H9 (cell line): ENCODE data around the gene GAL3ST2. TPM values are rescaled to one million over a fixed set of nuclear protein-coding genes. Genes with fewer than 3 reads are reported as not detected.

Experiments used
- DNase-seq: peaks from one replicate; pipeline ENCODE4 v3.0.0-alpha.2; 2017
- H2AFZ ChIP-seq: one replicate; pipeline ENCODE4 v1.6.1; 2013; ENCODE audit warnings: mild to moderate bottlenecking, low read length, control low read depth, moderate library complexity
- H2AK5ac ChIP-seq: 2 replicates; pipeline ENCODE4 v1.6.1; 2013; ENCODE audit warnings: low read length, control low read depth, mixed read lengths; ENCODE audit not compliant: insufficient read length
- H2BK120ac ChIP-seq: one replicate; pipeline ENCODE4 v1.6.1; 2013; ENCODE audit warnings: low read depth, mild to moderate bottlenecking, low read length, control low read depth, inconsistent platforms; ENCODE audit not compliant: poor library complexity, severe bottlenecking
- H2BK12ac ChIP-seq: 2 replicates; pipeline ENCODE4 v1.6.1; 2013; ENCODE audit warnings: low read length, control low read depth, mixed read lengths, low read depth; ENCODE audit not compliant: insufficient read length
- H2BK15ac ChIP-seq: 2 replicates; pipeline ENCODE4 v1.6.1; 2013; ENCODE audit warnings: low read depth, low read length, control low read depth
- H2BK20ac ChIP-seq: one replicate; pipeline ENCODE4 v1.6.1; 2013; ENCODE audit warnings: low read depth, mild to moderate bottlenecking, low read length, control low read depth, inconsistent platforms; ENCODE audit not compliant: poor library complexity, severe bottlenecking
- H2BK5ac ChIP-seq: 2 replicates; pipeline ENCODE4 v1.6.1; 2013; ENCODE audit warnings: low read length, control low read depth, mixed read lengths; ENCODE audit not compliant: insufficient read length
- H3K14ac ChIP-seq: 2 replicates; pipeline ENCODE4 v1.6.1; 2013; ENCODE audit warnings: low read length, control low read depth; ENCODE audit not compliant: insufficient read depth
- H3K18ac ChIP-seq: 2 replicates; pipeline ENCODE4 v1.6.1; 2013; ENCODE audit warnings: low read depth, mild to moderate bottlenecking, mixed read lengths, low read length, control low read depth; ENCODE audit not compliant: insufficient read length
- H3K23ac ChIP-seq: 2 replicates; pipeline ENCODE4 v1.6.1; 2013; ENCODE audit warnings: low read length, control low read depth, mixed read lengths, low read depth; ENCODE audit not compliant: insufficient read length
- H3K23me2 ChIP-seq: 2 replicates; pipeline ENCODE4 v1.6.1; 2013; ENCODE audit warnings: low read depth, mild to moderate bottlenecking, mixed read lengths, low read length, control low read depth; ENCODE audit not compliant: insufficient read length, poor library complexity, severe bottlenecking
- H3K27ac ChIP-seq: 2 replicates; pipeline ENCODE4 v1.5.1; 2013; ENCODE audit warnings: low read length, control low read depth, mixed read lengths, low read depth; ENCODE audit not compliant: insufficient read length
- H3K27me3 ChIP-seq: 2 replicates; pipeline ENCODE4 v1.6.1; 2013; ENCODE audit warnings: low read length, control low read depth, inconsistent platforms; ENCODE audit not compliant: insufficient read depth
- H3K4ac ChIP-seq: 2 replicates; pipeline ENCODE4 v1.6.1; 2013; ENCODE audit warnings: low read depth, mild to moderate bottlenecking, control low read depth, inconsistent platforms, low read length, moderate library complexity
- H3K4me1 ChIP-seq: 2 replicates; pipeline ENCODE4 v1.6.1; 2013; ENCODE audit warnings: low read length, control low read depth, inconsistent platforms; ENCODE audit not compliant: insufficient read depth
- H3K4me2 ChIP-seq: 2 replicates; pipeline ENCODE4 v1.6.1; 2013; ENCODE audit warnings: low read length, control low read depth, mixed read lengths; ENCODE audit not compliant: insufficient read length, insufficient read depth
- H3K56ac ChIP-seq: 2 replicates; pipeline ENCODE4 v1.6.1; 2013; ENCODE audit warnings: low read depth, mild to moderate bottlenecking, mixed read lengths, low read length, control low read depth; ENCODE audit not compliant: insufficient read length
- H3K79me1 ChIP-seq: 2 replicates; pipeline ENCODE4 v1.6.1; 2013; ENCODE audit warnings: low read depth, mild to moderate bottlenecking, moderate library complexity, low read length, control low read depth, inconsistent platforms; ENCODE audit not compliant: insufficient read depth, poor library complexity, severe bottlenecking
- H3K79me2 ChIP-seq: 2 replicates; pipeline ENCODE4 v1.6.1; 2013; ENCODE audit warnings: low read length, control low read depth, inconsistent platforms; ENCODE audit not compliant: insufficient read depth
- H3K9ac ChIP-seq: 2 replicates; pipeline ENCODE4 v1.6.1; 2013; ENCODE audit warnings: low read length, control low read depth, mixed read lengths; ENCODE audit not compliant: insufficient read length; ENCODE audit errors: extremely low read depth
- H3K9me3 ChIP-seq: one replicate; pipeline ENCODE4 v1.6.1; 2013; ENCODE audit warnings: low read depth, low read length, inconsistent platforms; ENCODE audit not compliant: control insufficient read depth
- H3T11ph ChIP-seq: one replicate; pipeline ENCODE4 v1.6.1; 2013; ENCODE audit warnings: mild to moderate bottlenecking, low read length, control low read depth, inconsistent platforms
- H4K20me1 ChIP-seq: one replicate; pipeline ENCODE4 v1.6.1; 2013; ENCODE audit not compliant: control insufficient read depth, insufficient read length, insufficient read depth
- H4K5ac ChIP-seq: 2 replicates; pipeline ENCODE4 v1.6.1; 2013; ENCODE audit warnings: low read depth, mild to moderate bottlenecking, mixed read lengths, low read length, control low read depth; ENCODE audit not compliant: insufficient read length
- H4K8ac ChIP-seq: replicated peaks from 2 replicates; pipeline ENCODE4 v1.6.1; 2013; ENCODE audit warnings: low read length, control low read depth, mixed read lengths, low read depth; ENCODE audit not compliant: insufficient read length
- H4K91ac ChIP-seq: 2 replicates; pipeline ENCODE4 v1.6.1; 2013; ENCODE audit warnings: low read depth, mild to moderate bottlenecking, moderate library complexity, mixed read lengths, low read length, control low read depth; ENCODE audit not compliant: insufficient read length
- H3K27ac Mint-ChIP-seq, 3 experiments: 2 replicates in 2 of 3; 3 replicates in 1 of 3; pipeline ENCODE4 v1.8.0; 2020 to 2021; ENCODE audit warnings: mixed read lengths in 3 of 3, mild to moderate bottlenecking in 1 of 3, moderate library complexity in 1 of 3
- H3K27me3 Mint-ChIP-seq: 2 replicates; pipeline ENCODE4 v1.8.0; 2021; ENCODE audit warnings: low read depth, mild to moderate bottlenecking, moderate library complexity, mixed read lengths
- H3K36me3 Mint-ChIP-seq, 3 experiments: 2 replicates in 2 of 3; 3 replicates in 1 of 3; pipeline ENCODE4 v1.8.0; 2020 to 2021; ENCODE audit warnings: low read depth in 3 of 3, mixed read lengths in 3 of 3; ENCODE audit not compliant: insufficient read depth in 1 of 3
- H3K4me1 Mint-ChIP-seq, 2 experiments: 2 replicates each; pipeline ENCODE4 v1.8.0; 2020; ENCODE audit warnings: mixed read lengths in 2 of 2
- H3K4me3 Mint-ChIP-seq, 2 experiments: 2 replicates in 1 of 2; 3 replicates in 1 of 2; pipeline ENCODE4 v1.8.0; 2020 to 2021; ENCODE audit warnings: mild to moderate bottlenecking in 2 of 2, mixed read lengths in 2 of 2, moderate library complexity in 1 of 2
- H3K9me3 Mint-ChIP-seq, 2 experiments: 2 replicates in 1 of 2; 3 replicates in 1 of 2; pipeline ENCODE4 v1.8.0; 2020; ENCODE audit warnings: mild to moderate bottlenecking in 2 of 2, mixed read lengths in 2 of 2, moderate library complexity in 1 of 2
- WGBS: extraction: QIAGEN DNeasy Blood & Tissue Kit; methylation state at CpG from one replicate; pipeline ENCODE4 v1.1.7; 2013; ENCODE audit warnings: missing lambda C conversion rate, low lambda C conversion rate, mixed read lengths; ENCODE audit not compliant: insufficient read length; ENCODE audit errors: extremely low coverage; 5-methylcytosine and 5-hydroxymethylcytosine counted together
- total RNA-seq: library from RNA; stranded (reverse); gene quantifications from 2 replicates; pipeline ENCODE4 v1.2.1, GENCODE V29; 2021
- TF ChIP-seq, protein P1 (sequence below): fragments of 200-600 bp; sonication (generic); conservative IDR thresholded peaks from 3 replicates; pipeline ENCODE4 v1.8.0; 2021; ENCODE audit warnings: antibody characterized with exemption, mild to moderate bottlenecking

Gene GAL3ST2
- total RNA-seq, 1 experiment from 2014 or later, result 0.33 TPM

DNA sequence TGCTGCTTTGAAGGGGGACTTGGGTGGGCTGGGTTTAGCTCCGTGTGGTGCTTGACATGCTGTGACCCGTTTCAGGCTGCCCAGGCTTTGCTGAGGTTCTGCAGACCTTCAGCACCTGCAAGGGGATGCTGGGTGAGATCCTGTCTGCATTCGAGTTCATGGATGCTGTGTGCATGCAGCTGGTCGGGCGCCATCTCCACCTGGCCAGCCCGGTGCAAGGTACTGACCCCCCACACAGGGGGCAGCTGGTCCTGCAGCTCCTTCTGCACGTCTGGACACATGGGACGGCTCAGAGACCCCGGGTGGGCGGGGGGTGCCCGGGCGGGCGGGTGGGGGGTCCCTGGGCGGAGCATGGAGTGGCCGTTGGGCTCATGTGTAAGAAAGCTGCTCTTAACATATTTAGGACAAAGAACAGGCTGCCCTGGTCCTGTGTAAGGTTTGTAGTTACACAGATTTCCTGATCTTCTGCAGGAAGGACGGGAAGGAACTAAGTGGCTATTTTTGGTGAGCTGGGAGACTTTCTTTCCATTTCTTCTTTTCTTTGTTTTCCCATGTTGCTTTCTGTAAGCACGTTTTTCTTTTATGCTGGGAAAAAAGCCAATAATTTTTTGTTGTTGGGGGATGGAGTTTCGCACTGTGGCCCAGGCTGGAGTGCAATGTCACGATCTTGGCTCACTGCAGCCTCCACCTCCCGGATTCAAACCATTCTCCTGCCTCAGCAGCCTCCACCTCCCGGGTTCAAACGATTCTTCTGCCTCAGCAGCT is 26.4 kb upstream of the GAL3ST2 start:
- H3K9me3 Mint-ChIP-seq, result no peaks in the 10 kb centered on the region; a peak in 2 of 5 replicates
- no peak overlapping the region for H3K23ac ChIP-seq
- H3T11ph ChIP-seq, result no peak overlapping the region
- H3K4me1 ChIP-seq, result no peaks in the 10 kb centered on the region
- no peak overlapping the region for H4K8ac ChIP-seq
- no peak overlapping the region for H2BK15ac ChIP-seq
- no peak overlapping the region for H3K27ac ChIP-seq
- no peak overlapping the region for H2BK12ac ChIP-seq
- H4K20me1 ChIP-seq, result no peaks in the 10 kb centered on the region
- no peak overlapping the region for H4K5ac ChIP-seq
- H3K4me3 Mint-ChIP-seq, result no peak overlapping the region
- no peaks in the 10 kb centered on the region for H3K79me1 ChIP-seq
- H3K27ac Mint-ChIP-seq, result no peak overlapping the region
- no peak overlapping the region for H3K56ac ChIP-seq
- DNase-seq, result peak; percentile 16
- no peak overlapping the region for H2BK20ac ChIP-seq
- no peaks in the 10 kb centered on the region for H3K4me1 Mint-ChIP-seq
- H2AFZ ChIP-seq, result no peak overlapping the region
- no peak overlapping the region for H3K9ac ChIP-seq
- no peak overlapping the region for H2BK120ac ChIP-seq
- H3K79me2 ChIP-seq, result no peaks in the 10 kb centered on the region
- H3K36me3 Mint-ChIP-seq, result peaks cover 19 to 45% (median 43%) of the 10 kb centered on the region in 3 experiments; a peak in 6 of 7 replicates
- WGBS, result no CpG with 5 or more reads among the region's 22 CpGs
- TF ChIP-seq, protein P1, sequence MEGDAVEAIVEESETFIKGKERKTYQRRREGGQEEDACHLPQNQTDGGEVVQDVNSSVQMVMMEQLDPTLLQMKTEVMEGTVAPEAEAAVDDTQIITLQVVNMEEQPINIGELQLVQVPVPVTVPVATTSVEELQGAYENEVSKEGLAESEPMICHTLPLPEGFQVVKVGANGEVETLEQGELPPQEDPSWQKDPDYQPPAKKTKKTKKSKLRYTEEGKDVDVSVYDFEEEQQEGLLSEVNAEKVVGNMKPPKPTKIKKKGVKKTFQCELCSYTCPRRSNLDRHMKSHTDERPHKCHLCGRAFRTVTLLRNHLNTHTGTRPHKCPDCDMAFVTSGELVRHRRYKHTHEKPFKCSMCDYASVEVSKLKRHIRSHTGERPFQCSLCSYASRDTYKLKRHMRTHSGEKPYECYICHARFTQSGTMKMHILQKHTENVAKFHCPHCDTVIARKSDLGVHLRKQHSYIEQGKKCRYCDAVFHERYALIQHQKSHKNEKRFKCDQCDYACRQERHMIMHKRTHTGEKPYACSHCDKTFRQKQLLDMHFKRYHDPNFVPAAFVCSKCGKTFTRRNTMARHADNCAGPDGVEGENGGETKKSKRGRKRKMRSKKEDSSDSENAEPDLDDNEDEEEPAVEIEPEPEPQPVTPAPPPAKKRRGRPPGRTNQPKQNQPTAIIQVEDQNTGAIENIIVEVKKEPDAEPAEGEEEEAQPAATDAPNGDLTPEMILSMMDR, result no peak
- H4K91ac ChIP-seq, result no peak overlapping the region
- no peak overlapping the region for H3K14ac ChIP-seq
- H3K18ac ChIP-seq, result no peak overlapping the region
- no peak overlapping the region for H3K4ac ChIP-seq
- H3K23me2 ChIP-seq, result no peaks in the 10 kb centered on the region
- no peak overlapping the region for H2AK5ac ChIP-seq
- no peaks in the 10 kb centered on the region for H3K27me3 ChIP-seq
- H3K4me2 ChIP-seq, result no peak overlapping the region
- H2BK5ac ChIP-seq, result no peak overlapping the region
- no peaks in the 10 kb centered on the region for H3K27me3 Mint-ChIP-seq
- H3K9me3 ChIP-seq, result no peaks in the 10 kb centered on the region
